Activated T-helper 17 cell treated with anti-CD3 and anti-CD28 coated beads, Interleukin-2, amount 50 U/mL, for 72 hours (primary cell): ENCODE measurements around the gene HTR2B. TPM values are rescaled to one million over a fixed set of nuclear protein-coding genes. Genes with fewer than 3 reads are reported as not detected.
A peak's percentile ranks its signal among the peaks of the same experiment; 100 is the strongest.

Experiments
- ATAC-seq: fragments of 150-1000 bp; cut with Tn5 transposase; replicated peaks from 2 replicates; pipeline ENCODE4 v1.10.0; 2021; ENCODE audit warnings: mild to moderate bottlenecking, moderate library complexity
- H3K27ac Mint-ChIP-seq: one replicate; pipeline ENCODE4 v1.8.0; 2022; ENCODE audit warnings: mixed read lengths
- H3K27me3 Mint-ChIP-seq: one replicate; pipeline ENCODE4 v1.8.0; 2022; ENCODE audit warnings: mixed read lengths
- H3K36me3 Mint-ChIP-seq: one replicate; pipeline ENCODE4 v1.8.0; 2022; ENCODE audit warnings: low read depth, mild to moderate bottlenecking, mixed read lengths
- H3K4me1 Mint-ChIP-seq: one replicate; pipeline ENCODE4 v1.8.0; 2022; ENCODE audit warnings: mixed read lengths
- H3K4me3 Mint-ChIP-seq: one replicate; pipeline ENCODE4 v1.8.0; 2022; ENCODE audit warnings: mild to moderate bottlenecking, mixed read lengths
- H3K9me3 Mint-ChIP-seq: one replicate; pipeline ENCODE4 v1.8.0; 2022; ENCODE audit warnings: mixed read lengths
- total RNA-seq, 2 donors: library from RNA; stranded (reverse); gene quantifications; one replicate each; pipeline ENCODE4 v1.2.3, GENCODE V29; 2022

HTR2B gene
- total RNA-seq = not detected

- peak; percentile 59 for ATAC-seq
- peaks cover 9% of the 10 kb centered on the region for H3K36me3 Mint-ChIP-seq
- peaks cover 14% of the 10 kb centered on the region for H3K4me1 Mint-ChIP-seq
- H3K27ac Mint-ChIP-seq = no peak within 1 kb of the TSS
- no peaks in the 10 kb centered on the region for H3K9me3 Mint-ChIP-seq
- H3K27me3 Mint-ChIP-seq = no peaks in the 10 kb centered on the region
- H3K4me3 Mint-ChIP-seq = peak within 1 kb of the TSS; percentile 9
Measured at GRCh38 chr2:231124838-231125568, at the start of gene HTR2B. HTR2B (minus strand) TSS chr2:231125042; CDS start chr2:231123764, 1,278 bp downstream.

- Mint-ChIP-seq H3K27ac (no peak overlapping the region), H3K4me3 (no peak overlapping the region), H3K9me3 (no peaks in the 10 kb centered on the region), H3K4me1 (no peaks in the 10 kb centered on the region), H3K36me3 (peaks cover 72% of the 10 kb centered on the region), H3K27me3 (no peaks in the 10 kb centered on the region)
- no peak for ATAC-seq
Measured at GRCh38 chr2:231174211-231174651, 49.4 kb upstream of the HTR2B start.

- peaks cover 11% of the 10 kb centered on the region for H3K4me1 Mint-ChIP-seq
- ATAC-seq = no peak
- peaks cover 92% of the 10 kb centered on the region for H3K36me3 Mint-ChIP-seq
- no peak overlapping the region for H3K27ac Mint-ChIP-seq
- no peaks in the 10 kb centered on the region for H3K9me3 Mint-ChIP-seq
- no peak overlapping the region for H3K4me3 Mint-ChIP-seq
- H3K27me3 Mint-ChIP-seq = no peaks in the 10 kb centered on the region
Measured at GRCh38 chr2:231172025-231172424, 47.2 kb upstream of the HTR2B start.

GRCh38 chr2:231170055-231170454, 45.2 kb upstream of the HTR2B start:
- Mint-ChIP-seq H3K27ac (no peak overlapping the region), H3K27me3 (no peaks in the 10 kb centered on the region), H3K4me1 (peaks cover 15% of the 10 kb centered on the region), H3K4me3 (no peak overlapping the region), H3K9me3 (no peaks in the 10 kb centered on the region), H3K36me3 (peaks cover 98% of the 10 kb centered on the region)
- ATAC-seq = no peak

- Mint-ChIP-seq H3K4me3 (no peak overlapping the region), H3K9me3 (no peaks in the 10 kb centered on the region), H3K4me1 (peaks cover 15% of the 10 kb centered on the region), H3K27me3 (no peaks in the 10 kb centered on the region), H3K36me3 (peaks cover 98% of the 10 kb centered on the region), H3K27ac (peak overlapping the region; percentile 71)
- no peak for ATAC-seq
Measured at GRCh38 chr2:231169488-231169887, 44.6 kb upstream of the HTR2B start.

GRCh38 chr2:231168460-231169139, 43.8 kb upstream of the HTR2B start:
- peaks cover 96% of the 10 kb centered on the region for H3K36me3 Mint-ChIP-seq
- H3K4me3 Mint-ChIP-seq = no peak overlapping the region
- no peaks in the 10 kb centered on the region for H3K27me3 Mint-ChIP-seq
- no peak for ATAC-seq
- H3K27ac Mint-ChIP-seq = peak overlapping the region; percentile 71
- H3K4me1 Mint-ChIP-seq = peaks cover 15% of the 10 kb centered on the region
- no peaks in the 10 kb centered on the region for H3K9me3 Mint-ChIP-seq

- peak overlapping the region; percentile 8 for H3K4me3 Mint-ChIP-seq
- ATAC-seq = peak; percentile 82
- peaks cover 96% of the 10 kb centered on the region for H3K36me3 Mint-ChIP-seq
- peak overlapping the region; percentile 71 for H3K27ac Mint-ChIP-seq
- H3K27me3 Mint-ChIP-seq = no peaks in the 10 kb centered on the region
- no peaks in the 10 kb centered on the region for H3K9me3 Mint-ChIP-seq
- H3K4me1 Mint-ChIP-seq = peaks cover 15% of the 10 kb centered on the region
Measured at GRCh38 chr2:231167745-231168459, 43.1 kb upstream of the HTR2B start.

- H3K4me1 Mint-ChIP-seq = peaks cover 29% of the 10 kb centered on the region
- no peak overlapping the region for H3K4me3 Mint-ChIP-seq
- no peaks in the 10 kb centered on the region for H3K27me3 Mint-ChIP-seq
- no peaks in the 10 kb centered on the region for H3K9me3 Mint-ChIP-seq
- no peak for ATAC-seq
- H3K36me3 Mint-ChIP-seq = peaks cover 91% of the 10 kb centered on the region
- H3K27ac Mint-ChIP-seq = peak overlapping the region; percentile 20
Measured at GRCh38 chr2:231163414-231164095, 38.7 kb upstream of the HTR2B start.

GRCh38 chr2:231163011-231163410, 38.2 kb upstream of the HTR2B start:
- no peak for ATAC-seq
- Mint-ChIP-seq H3K36me3 (peaks cover 91% of the 10 kb centered on the region), H3K4me3 (no peak overlapping the region), H3K27ac (peak overlapping the region; percentile 20), H3K4me1 (peaks cover 25% of the 10 kb centered on the region), H3K9me3 (no peaks in the 10 kb centered on the region), H3K27me3 (no peaks in the 10 kb centered on the region)

GRCh38 chr2:231161877-231162329, 37.1 kb upstream of the HTR2B start:
- H3K9me3 Mint-ChIP-seq = no peaks in the 10 kb centered on the region
- peak; percentile 49 for ATAC-seq
- peak overlapping the region; percentile 43 for H3K4me3 Mint-ChIP-seq
- peaks cover 18% of the 10 kb centered on the region for H3K4me1 Mint-ChIP-seq
- H3K27me3 Mint-ChIP-seq = no peaks in the 10 kb centered on the region
- peaks cover 91% of the 10 kb centered on the region for H3K36me3 Mint-ChIP-seq
- H3K27ac Mint-ChIP-seq = peak overlapping the region; percentile 89

GRCh38 chr2:231161252-231161839, 36.5 kb upstream of the HTR2B start:
- Mint-ChIP-seq H3K4me3 (peak overlapping the region; percentile 43), H3K27ac (peak overlapping the region; percentile 89), H3K4me1 (peaks cover 15% of the 10 kb centered on the region), H3K27me3 (no peaks in the 10 kb centered on the region), H3K36me3 (peaks cover 89% of the 10 kb centered on the region), H3K9me3 (no peaks in the 10 kb centered on the region)
- ATAC-seq = peak; percentile 94

- Mint-ChIP-seq H3K27ac (no peak overlapping the region), H3K36me3 (peaks cover 89% of the 10 kb centered on the region), H3K4me1 (peaks cover 15% of the 10 kb centered on the region), H3K9me3 (no peaks in the 10 kb centered on the region), H3K4me3 (no peak overlapping the region), H3K27me3 (no peaks in the 10 kb centered on the region)
- ATAC-seq = no peak
Measured at GRCh38 chr2:231160701-231161100, 35.9 kb upstream of the HTR2B start.

GRCh38 chr2:231159306-231159705, 34.5 kb upstream of the HTR2B start:
- ATAC-seq = no peak
- no peak overlapping the region for H3K4me3 Mint-ChIP-seq
- peak overlapping the region; percentile 45 for H3K27ac Mint-ChIP-seq
- no peaks in the 10 kb centered on the region for H3K27me3 Mint-ChIP-seq
- no peaks in the 10 kb centered on the region for H3K9me3 Mint-ChIP-seq
- peaks cover 15% of the 10 kb centered on the region for H3K4me1 Mint-ChIP-seq
- peaks cover 89% of the 10 kb centered on the region for H3K36me3 Mint-ChIP-seq
